Parathyroid adenoma (tissue), 2 donors: ENCODE results near the gene BORCS8.

ENCODE experiments used
- H2AFZ ChIP-seq: fragments of 300-600 bp; sonication (generic); one replicate; pipeline ENCODE4 v1.7.0; 2017; ENCODE audit warnings: antibody characterized with exemption, mild to moderate bottlenecking
- H3K27ac ChIP-seq: fragments of 300-600 bp; sonication (generic); one replicate; pipeline ENCODE4 v1.7.0; 2017
- H3K27me3 ChIP-seq: fragments of 300-600 bp; sonication (generic); one replicate; pipeline ENCODE4 v1.7.0; 2017; ENCODE audit warnings: low read length; ENCODE audit not compliant: control insufficient read depth, insufficient read depth
- H3K36me3 ChIP-seq: fragments of 300-600 bp; sonication (generic); one replicate; pipeline ENCODE4 v1.7.0; 2017; ENCODE audit warnings: low read length; ENCODE audit not compliant: control insufficient read depth, insufficient read depth
- H3K4me1 ChIP-seq: fragments of 300-600 bp; sonication (generic); one replicate; pipeline ENCODE4 v1.7.0; 2017; ENCODE audit warnings: control low read depth
- H3K4me2 ChIP-seq: fragments of 300-600 bp; sonication (generic); one replicate; pipeline ENCODE4 v1.7.0; 2017; ENCODE audit warnings: low read length
- H3K4me3 ChIP-seq: fragments of 300-600 bp; sonication (generic); one replicate; pipeline ENCODE4 v1.7.0; 2017; ENCODE audit warnings: low read depth, low read length
- H3K79me2 ChIP-seq: fragments of 300-600 bp; sonication (generic); one replicate; pipeline ENCODE4 v1.7.0; 2017; ENCODE audit warnings: control low read depth
- H3K9ac ChIP-seq: fragments of 300-600 bp; sonication (generic); one replicate; pipeline ENCODE4 v1.7.0; 2017; ENCODE audit warnings: mild to moderate bottlenecking
- H3K9me3 ChIP-seq: fragments of 300-600 bp; sonication (generic); one replicate; pipeline ENCODE4 v1.7.0; 2017; ENCODE audit warnings: low read length; ENCODE audit not compliant: control insufficient read depth
- TF ChIP-seq, protein P1 (sequence below): fragments of 300-600 bp; sonication (generic); IDR thresholded peaks from one replicate; pipeline ENCODE4 v1.7.0; 2017; ENCODE audit warnings: antibody characterized with exemption, mild to moderate bottlenecking
- donor health status: primary hyperparathyroidism.

The BORCS8 gene

DNA sequence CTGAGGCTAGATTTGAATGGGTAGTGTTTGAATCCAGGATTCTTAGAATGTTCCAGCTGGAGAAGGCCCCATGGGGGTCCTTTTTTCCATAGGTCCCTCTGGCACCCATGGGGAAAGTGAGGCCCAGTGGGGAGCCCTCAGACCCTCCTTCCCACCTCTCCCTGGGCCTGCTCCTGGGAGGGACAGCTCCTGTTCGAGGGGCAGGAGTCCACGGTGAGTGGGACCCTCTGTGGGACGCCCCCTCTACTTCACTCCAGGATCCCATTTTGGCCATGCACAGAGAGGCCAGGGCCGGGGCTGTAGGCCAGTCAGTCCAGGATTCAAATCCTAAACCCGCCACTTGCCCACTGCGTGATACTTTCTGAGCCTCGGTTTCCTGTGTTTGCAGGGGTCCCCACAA, 29.5 kb downstream of the BORCS8 start:
- no peak overlapping the region for H2AFZ ChIP-seq
- H3K4me1 ChIP-seq, result no peaks in the 10 kb centered on the region
- no peaks in the 10 kb centered on the region for H3K79me2 ChIP-seq
- TF ChIP-seq, protein P1, sequence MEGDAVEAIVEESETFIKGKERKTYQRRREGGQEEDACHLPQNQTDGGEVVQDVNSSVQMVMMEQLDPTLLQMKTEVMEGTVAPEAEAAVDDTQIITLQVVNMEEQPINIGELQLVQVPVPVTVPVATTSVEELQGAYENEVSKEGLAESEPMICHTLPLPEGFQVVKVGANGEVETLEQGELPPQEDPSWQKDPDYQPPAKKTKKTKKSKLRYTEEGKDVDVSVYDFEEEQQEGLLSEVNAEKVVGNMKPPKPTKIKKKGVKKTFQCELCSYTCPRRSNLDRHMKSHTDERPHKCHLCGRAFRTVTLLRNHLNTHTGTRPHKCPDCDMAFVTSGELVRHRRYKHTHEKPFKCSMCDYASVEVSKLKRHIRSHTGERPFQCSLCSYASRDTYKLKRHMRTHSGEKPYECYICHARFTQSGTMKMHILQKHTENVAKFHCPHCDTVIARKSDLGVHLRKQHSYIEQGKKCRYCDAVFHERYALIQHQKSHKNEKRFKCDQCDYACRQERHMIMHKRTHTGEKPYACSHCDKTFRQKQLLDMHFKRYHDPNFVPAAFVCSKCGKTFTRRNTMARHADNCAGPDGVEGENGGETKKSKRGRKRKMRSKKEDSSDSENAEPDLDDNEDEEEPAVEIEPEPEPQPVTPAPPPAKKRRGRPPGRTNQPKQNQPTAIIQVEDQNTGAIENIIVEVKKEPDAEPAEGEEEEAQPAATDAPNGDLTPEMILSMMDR, result no peak
- H3K27ac ChIP-seq, result no peak overlapping the region
- no peak overlapping the region for H3K4me3 ChIP-seq
- no peaks in the 10 kb centered on the region for H3K9me3 ChIP-seq
- no peak overlapping the region for H3K9ac ChIP-seq
- no peaks in the 10 kb centered on the region for H3K36me3 ChIP-seq
- H3K27me3 ChIP-seq, result no peaks in the 10 kb centered on the region
- H3K4me2 ChIP-seq, result no peak overlapping the region

DNA sequence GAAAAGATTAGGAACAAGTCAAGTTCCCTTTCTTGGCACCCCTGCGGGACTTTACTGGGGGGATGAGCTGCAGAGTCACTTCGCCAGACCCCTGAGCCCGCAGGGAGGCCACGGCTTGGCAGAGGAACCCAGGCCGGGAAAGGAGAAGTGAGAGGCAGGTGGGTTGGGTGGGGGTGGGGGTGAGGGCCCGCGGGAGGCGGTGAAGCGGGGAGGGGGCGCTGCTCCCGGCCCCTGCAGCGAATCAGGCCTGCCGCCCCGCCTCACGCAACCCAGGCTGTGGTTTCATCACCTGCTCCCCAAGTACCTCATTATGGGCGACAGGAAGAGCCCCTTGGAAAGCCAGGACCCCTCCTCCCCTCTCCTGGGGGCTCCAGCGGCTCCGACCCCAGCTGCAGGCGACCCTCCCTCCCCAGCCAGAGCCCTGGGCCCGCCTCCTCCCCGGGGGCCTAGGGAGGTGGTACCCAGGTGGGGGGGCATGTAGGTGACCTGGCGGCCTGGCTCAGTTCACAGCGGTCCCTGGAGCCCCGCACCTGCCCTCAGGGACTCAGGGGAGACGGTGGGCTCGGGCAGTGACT, 31.4 kb downstream of the BORCS8 start:
- TF ChIP-seq, protein P1, result no peak
- Histone ChIP-seq H3K27ac (no peak overlapping the region), H2AFZ (no peak overlapping the region), H3K4me3 (no peak overlapping the region), H3K36me3 (no peaks in the 10 kb centered on the region), H3K4me2 (no peak overlapping the region), H3K4me1 (no peaks in the 10 kb centered on the region), H3K9me3 (no peaks in the 10 kb centered on the region), H3K79me2 (no peaks in the 10 kb centered on the region), H3K9ac (no peak overlapping the region), H3K27me3 (no peaks in the 10 kb centered on the region)

DNA sequence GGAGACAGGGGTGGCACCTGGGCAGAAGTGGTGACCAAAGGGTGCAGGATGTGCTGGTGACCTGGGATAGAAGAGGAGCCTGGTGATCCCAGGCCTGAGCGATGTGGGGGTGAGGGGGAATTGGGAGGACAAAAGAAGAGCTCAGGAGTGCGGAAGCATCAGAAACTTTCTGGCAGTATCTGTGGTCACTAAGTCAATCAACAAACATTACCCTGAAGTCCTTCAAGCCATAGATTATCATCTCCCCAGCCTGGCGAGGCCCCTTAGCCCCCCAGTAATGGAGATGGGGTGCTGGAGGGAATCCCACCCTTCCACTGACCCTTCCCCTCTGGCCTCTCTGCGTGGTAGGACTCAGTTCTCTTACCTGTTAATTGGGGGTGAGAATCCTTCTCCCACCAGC, 32.4 kb downstream of the BORCS8 start:
- no peak overlapping the region for H3K9ac ChIP-seq
- no peak overlapping the region for H3K4me3 ChIP-seq
- no peak overlapping the region for H2AFZ ChIP-seq
- H3K36me3 ChIP-seq, result no peaks in the 10 kb centered on the region
- TF ChIP-seq, protein P1, result no peak
- no peaks in the 10 kb centered on the region for H3K9me3 ChIP-seq
- no peak overlapping the region for H3K4me2 ChIP-seq
- no peaks in the 10 kb centered on the region for H3K27me3 ChIP-seq
- no peak overlapping the region for H3K27ac ChIP-seq
- H3K79me2 ChIP-seq, result no peaks in the 10 kb centered on the region
- H3K4me1 ChIP-seq, result no peaks in the 10 kb centered on the region

DNA sequence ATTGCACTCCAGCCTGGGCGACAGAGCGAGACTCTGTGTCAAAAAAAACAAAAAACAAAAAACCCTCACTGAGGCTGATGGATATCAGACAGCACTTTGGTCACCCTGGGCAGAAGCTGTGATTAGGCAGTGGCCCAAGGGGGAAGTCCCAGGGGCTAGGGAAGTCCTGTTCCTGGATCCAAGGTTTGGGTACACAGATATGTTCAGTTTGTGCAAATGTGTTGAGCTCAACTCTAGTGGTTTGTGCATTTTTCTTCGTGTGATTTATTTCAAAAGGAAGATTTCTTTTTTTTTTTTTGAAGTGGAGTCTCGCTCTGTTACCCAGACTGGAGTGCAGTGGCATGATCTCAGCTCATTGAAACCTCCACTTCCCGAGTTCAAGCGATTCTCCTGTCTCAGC, 34.1 kb downstream of the BORCS8 start:
- Histone ChIP-seq H3K4me2 (no peak overlapping the region), H3K9ac (no peak overlapping the region), H3K4me1 (no peaks in the 10 kb centered on the region), H2AFZ (no peak overlapping the region), H3K4me3 (no peak overlapping the region), H3K27me3 (no peaks in the 10 kb centered on the region), H3K36me3 (no peaks in the 10 kb centered on the region), H3K27ac (no peak overlapping the region), H3K9me3 (no peaks in the 10 kb centered on the region), H3K79me2 (no peaks in the 10 kb centered on the region)
- TF ChIP-seq, protein P1, result no peak

DNA sequence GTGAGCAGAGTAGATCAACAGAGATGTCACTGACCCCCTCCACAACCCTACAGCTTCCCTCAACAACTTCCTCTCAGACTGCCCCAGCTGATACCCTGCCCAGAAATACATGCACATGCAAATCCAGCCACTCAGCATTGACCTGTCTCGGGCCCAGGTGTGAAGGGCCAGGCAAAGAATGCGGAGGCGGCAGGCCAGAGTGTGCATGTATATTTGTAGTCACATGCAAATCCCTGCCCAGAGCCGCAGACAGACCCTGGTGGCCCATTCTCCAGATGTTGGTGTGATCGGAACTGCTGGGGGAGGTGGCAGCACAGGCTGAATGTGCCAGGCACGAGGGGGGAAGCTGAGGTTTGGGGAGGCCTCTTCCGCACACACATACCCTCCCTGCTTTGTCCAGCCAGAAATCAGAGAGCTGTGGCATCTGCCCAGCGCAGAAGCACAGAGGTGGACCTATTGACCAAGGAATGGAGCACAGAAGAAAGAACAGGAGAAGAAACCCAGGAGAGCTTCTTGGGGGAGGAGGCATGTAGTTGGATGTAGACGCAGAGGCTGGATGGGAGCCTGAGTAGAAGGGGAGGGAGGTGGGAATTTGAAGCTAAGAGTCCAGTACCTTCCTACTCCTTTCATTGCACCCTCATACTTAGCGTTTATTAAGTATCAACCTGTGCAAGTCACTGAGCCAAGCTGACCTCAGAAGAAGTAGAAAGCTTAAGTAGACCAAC, 36.3 kb downstream of the BORCS8 start:
- Histone ChIP-seq H3K36me3 (no peaks in the 10 kb centered on the region), H3K4me1 (no peaks in the 10 kb centered on the region), H3K4me3 (no peak overlapping the region), H3K79me2 (no peaks in the 10 kb centered on the region), H3K4me2 (no peak overlapping the region), H3K9ac (no peak overlapping the region), H3K27me3 (no peaks in the 10 kb centered on the region), H2AFZ (no peak overlapping the region), H3K27ac (no peak overlapping the region), H3K9me3 (no peaks in the 10 kb centered on the region)
- TF ChIP-seq, protein P1, result no peak
